Measurements from ENCODE around the gene LRRC4C.

The LRRC4C gene

DNA sequence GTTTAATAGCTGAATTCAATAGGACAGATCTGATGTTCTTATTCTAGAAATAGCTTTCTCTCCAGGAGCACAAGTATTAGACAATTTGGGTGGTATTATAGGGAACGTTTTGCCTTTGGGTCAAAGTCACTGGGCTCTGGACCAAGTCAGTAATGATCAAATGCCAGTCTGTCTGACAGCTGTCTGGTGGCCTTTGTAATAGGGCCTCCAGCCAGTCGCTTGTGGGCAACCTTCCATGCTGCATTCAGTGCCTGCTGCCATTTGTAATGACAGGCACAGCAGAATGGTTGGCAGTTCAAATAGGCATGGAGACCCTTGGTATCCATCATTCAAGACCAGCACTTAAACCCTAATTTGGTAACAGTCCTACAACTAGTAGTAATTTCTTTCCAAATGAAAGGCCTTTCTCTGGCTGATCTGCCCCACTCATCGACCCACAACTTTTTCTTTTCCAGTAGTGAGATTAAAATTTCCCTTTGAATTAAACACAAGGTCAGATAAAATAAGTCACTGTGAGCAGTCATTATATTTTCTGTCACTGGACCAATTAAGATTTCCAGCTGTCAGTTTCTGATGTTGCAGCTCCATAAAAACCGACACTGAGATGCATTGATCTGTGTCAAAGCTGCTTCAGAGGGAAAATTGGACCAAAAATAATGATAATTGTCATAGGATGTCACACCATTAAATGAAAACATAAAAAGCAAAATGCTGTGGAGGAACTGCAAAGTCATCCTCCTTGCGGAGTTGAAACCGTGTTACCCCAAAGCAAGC lies 1038.1 kb downstream of the LRRC4C start:
- DNase-seq = no peak

DNA sequence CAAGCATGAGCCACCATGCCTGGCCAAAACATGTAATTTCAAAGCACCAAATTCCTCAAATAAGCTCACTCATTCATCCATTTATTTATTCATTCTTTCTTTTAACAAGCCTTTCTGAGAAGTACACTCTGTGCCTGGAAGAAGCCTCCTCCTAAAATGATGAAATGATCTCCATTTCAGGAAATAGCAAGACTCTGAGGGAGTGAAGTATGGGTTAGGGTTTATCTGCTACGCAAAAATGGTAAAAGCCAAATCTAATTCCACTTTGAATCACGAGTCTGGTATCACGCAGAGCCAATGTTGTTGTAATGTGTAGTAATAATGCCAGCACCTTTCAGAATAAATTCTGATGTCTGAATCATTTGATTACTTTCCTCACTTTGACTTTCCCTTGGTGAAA lies 1041.8 kb downstream of the LRRC4C start:
- DNase-seq = no peak

DNA sequence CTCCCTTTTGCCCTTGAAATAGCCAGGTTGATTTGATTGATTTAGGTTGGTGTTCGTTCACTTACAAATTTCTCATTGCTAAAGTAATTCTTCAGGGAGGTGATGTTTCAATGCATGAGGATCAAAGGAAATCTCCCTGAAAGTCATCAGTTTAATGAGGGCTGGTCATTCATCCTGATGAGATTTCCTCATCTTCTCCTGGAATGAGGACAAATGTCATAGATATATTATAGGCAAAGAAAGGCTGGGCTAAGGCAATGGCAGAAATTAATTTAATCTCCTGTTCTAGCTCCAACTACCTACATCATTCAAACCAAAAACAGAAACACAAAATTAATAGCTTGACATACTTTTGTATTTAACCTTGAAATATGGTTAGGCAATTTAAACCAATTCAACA lies 1052.1 kb downstream of the LRRC4C start:
- DNase-seq = no peak

DNA sequence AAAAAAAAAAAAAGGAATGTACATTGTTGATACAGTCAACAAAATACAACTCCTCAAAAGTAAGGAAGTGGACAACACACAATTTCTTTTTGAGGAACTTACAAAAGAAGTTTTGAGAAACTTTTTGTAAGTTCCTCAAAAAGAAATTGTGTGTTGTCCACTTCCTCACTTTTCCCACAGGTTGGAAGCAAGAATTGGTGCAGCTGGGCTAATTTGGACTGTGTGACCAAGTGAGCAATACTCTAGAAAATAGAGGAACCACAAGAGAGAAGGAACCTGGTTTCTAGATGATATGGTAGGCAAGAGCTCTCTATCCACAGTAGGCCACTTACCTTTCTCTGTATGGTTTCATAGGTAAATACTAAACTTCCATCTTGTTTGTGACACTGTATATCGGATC lies 1053.8 kb downstream of the LRRC4C start:
- DNase-seq = no peak

DNA sequence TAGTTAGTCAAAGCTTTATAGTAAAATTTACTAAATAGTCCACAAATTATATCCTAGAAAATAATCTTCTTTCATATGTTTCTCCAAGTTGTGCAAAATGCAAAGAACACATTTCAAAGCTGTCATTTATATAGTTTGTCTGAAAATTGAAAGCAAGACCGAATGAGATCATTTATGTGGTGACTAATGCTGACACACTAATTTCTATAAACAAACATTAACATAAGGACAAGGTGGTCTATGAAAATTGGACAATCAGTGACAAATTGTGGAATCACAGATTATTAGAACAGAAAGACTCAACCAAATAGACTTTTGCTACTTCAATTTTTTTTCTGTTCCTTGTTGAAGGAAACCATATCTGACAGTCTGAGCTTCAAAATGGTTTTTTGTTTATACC lies 1056.1 kb downstream of the LRRC4C start:
- DNase-seq = no peak

DNA sequence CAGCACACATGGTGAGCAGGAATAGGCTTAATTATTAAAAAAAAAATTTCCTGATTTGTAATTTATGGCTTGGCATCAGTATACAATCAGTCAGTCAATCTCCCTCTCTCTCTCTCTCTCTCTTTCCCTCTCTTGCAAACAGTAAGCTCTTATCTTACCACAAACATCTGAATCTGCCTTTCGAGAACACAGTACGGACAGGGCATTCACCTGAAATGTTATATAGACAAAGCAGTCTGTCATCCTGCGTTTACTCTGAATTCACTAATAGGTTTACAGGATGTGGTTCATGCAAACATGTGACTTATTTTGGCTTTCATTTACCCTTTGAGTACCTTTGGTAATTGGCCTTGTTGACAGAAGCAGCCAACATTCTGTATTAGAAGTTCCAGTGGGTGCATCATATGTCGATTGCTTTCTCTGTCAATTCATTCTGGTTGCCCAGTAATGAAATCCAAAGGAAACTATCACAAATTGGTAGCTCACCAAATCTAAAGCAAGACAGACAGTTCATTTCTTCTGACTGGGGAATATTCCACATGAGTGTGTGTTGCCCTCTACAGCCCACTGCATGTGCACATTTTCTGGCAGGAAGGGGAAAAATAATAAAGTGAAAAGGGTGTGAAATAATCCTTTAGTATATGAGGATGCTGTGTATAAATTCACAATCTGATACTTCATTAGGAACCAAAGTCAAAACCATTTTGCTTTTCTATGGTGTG lies 1058.2 kb downstream of the LRRC4C start:
- DNase-seq = no peak

DNA sequence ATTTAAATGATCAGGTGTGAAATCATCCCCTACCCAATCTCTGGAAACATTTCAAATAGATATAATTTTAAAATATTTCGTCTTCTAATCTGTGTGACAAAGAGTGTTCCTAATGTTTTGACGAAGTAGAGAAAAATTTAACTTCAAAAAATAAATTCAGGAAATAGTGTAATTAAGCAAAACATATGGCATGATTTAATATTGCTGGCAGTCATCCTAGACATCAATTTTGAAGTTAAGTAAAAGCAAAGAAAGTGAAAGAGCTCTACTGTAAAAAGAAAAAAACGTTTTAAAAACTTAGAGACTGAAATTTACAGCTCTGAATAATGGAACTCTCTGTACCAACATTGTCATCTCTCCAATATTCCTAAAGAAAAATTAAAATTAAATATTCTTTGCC lies 1062.3 kb downstream of the LRRC4C start:
- no peak for DNase-seq

DNA sequence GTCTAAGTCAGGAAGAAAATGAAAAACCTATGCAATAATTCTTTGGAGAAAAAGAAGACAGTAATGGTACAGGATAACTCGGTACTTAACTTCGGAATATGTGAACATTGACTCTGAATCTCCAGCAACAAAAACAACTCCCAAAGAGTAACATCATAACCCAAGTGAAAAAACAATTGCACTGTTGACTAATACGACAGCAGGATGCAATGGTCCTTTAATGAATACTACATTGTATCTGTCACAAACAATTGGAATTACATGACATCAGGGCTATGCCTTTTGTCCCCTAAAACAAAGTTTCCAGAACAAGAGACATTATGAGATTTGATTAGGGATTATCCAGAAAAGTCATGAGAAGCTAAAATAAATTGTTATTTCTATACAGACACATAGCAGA lies 1065.9 kb downstream of the LRRC4C start:
- DNase-seq = no peak

DNA sequence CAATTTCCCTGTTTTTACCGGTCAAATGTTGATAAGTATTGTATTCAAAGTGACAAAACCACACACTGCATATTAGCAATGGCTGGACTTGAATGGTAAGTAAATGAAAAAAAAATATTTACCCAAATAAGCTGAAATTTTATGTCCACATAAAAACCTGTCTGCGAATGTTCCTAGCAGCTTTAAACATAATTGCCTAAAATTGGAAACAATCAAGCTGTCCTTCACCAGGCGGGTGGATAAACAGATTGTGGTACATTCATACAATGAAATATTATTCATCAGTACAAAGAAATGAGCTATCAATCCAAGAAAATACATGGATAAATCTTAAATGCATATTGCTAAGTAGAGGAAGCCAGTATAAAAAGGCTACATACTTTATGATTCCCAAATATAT lies 1067.8 kb downstream of the LRRC4C start:
- DNase-seq = no peak

DNA sequence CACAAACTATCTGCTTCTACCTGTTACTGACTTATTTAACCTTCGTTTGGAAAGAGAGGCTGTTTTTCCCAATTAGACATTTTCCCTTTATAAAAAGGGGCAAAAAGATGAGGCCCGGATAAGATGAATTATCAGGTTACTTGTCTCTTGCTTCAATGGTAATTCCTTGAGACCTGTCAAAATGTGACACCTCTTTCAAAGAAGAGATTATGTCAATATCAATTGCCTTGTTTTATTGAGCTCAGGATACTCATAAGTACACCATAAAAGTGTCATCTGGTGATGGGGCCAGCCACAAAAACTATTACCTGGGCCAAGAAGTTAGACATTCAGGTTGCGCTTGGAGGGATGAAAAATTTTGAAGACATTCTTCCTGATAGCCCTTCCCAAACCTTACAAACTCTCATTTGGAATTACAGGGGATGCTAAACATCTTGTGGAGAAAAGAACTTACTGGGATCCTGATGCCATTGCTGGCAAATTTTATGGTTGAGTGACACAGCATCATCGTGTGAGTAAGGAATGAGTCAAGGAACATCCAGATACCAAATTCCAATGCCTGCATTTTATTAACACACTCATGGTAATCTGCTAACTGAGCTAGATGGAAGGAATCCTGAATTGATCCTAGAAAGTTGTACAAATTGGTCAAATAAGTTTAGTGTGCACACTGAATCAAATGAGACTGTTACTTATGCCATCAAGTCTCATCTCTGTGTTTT lies 1071.2 kb downstream of the LRRC4C start:
- DNase-seq = no peak

DNA sequence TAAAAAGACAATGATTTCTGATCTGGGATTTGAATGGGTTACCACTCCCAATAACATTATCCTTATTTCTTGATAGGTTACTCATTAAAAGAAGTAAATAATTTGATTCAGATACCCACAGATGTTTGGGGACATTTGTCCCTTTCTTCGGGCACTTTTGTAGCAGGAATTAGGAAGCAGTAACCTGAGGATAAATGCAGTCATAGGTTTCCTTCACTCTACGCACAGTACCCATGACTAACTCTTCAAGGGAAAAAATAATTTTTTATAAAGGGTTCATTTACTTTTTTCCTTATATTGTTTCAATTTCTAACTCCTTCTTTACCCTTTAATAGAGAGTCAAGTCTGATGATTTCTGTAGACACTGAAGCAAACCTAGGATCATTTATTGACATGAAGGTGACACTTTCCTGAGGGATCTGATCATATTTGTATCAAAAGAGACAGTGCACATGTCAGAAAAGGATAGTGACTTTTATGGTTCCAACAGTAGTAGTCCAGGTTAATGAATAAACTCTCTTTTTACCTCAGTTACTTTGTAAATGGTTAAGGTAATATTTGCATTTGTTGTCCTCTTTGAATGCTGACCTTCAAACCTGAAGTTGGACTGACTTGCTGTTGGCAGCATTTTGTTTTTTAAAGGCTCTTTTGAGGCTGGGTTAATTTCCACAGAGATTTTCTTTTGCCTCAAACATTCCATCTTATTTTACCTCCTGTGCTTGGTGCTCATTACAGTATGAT lies 1072.0 kb downstream of the LRRC4C start:
- no peak for DNase-seq

DNA sequence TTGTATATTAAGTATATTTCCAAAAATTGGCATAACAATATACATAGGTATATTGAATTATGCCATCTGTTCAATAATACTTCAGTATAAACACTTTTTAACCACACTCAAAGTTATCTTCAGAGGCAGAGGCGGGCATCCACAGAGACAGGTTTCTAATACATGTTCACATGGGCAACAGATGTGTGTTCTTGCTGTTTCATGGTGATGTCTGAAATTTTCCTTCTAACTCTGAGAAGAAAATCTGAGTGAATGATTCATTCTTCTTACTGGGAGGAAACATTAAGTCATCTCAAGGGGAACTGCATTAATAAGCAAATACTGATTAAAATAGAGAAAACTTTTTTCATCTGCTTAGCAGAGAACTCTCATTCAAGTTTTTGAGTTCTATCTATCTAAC lies 1074.5 kb downstream of the LRRC4C start:
- DNase-seq = no peak

DNA sequence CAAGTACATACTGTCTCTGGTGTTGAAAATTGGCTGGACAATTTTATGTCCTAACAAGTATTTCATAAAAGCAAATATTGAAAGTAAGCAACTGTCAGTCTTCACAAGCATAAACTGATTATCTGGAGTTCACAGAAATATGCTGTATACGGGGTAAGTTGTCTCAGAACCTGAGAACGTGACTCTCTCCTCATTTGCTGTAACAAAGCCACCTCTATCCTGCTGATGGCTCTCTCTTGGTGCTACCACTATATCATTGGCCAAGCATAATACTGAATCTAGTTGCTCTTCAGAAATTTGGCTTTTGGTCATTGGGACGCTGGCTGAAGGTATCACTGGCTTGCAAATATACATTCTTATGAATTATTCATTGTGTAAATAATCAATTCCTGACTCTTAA lies 1078.0 kb downstream of the LRRC4C start:
- DNase-seq = no peak

DNA sequence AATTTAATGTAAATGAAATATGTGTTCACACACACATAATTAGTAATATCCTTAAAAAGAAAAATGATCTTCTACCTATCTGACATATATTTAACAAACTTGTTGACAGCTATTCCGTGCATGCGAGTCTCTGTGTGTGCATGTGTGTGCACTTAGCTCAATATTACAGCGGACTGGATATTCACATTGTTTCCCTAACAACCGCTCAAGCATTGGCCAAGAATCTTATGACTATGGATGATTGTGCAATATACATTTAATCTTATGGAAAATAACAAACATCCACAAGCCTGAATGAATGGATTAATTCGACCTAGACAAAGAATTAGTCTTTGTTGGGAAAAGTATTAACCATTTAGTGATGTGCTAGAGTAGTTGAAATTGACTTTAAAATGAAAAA lies 1078.6 kb downstream of the LRRC4C start:
- DNase-seq = no peak

DNA sequence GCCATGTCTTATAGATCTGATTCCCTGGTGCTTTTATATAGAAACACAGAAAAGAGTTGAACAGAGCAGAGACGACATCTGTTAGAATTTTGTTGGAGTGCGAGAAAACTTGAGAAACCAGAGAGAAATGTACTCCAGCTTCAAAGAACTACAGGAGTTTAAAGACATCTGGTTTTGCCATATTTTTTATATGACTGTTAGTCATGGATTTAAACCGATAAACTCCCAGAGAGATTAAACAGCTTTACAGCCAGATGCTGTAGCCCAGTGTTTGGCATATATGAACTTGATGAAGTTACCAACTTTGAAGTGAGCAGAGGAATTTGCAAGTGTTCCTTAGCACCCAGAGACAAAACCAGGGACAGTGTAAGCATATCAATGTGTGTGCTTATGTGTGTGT lies 1083.1 kb downstream of the LRRC4C start:
- no peak for DNase-seq

DNA sequence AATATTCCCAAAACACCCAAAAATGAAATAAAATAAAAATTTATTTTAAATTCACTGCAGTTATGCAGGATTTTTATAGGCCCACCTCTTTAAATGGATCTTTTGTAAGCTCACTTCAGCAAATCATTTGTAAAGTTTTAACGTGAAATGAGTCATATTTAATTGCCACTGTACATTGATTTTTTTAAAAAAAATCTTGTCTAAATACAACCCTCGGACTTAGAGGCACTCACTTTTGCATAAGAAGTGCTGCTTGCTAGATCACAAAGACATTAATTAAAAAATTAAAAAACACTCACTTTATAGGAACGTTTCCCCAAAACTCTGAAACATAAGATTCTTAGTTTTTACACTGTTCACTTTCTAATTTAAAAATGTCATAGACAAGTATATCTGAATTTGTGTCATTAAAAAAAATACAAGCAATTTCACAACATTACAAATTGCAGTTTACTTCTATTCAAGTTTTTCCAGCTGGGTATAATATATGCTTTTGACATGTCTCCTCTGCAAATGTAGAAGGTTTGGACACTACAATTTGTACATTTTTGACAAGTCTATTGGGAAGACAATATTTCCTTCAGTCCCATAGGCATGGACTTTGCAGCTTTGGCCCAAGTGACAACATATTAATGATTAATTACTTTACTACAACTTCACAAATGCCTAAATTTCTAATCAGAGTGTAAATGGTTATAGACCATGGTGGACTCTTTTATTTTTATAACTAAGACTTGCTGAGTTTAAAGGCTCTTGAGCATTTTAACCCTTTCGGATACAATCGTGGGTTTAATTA lies 1088.4 kb downstream of the LRRC4C start:
- DNase-seq = no peak

DNA sequence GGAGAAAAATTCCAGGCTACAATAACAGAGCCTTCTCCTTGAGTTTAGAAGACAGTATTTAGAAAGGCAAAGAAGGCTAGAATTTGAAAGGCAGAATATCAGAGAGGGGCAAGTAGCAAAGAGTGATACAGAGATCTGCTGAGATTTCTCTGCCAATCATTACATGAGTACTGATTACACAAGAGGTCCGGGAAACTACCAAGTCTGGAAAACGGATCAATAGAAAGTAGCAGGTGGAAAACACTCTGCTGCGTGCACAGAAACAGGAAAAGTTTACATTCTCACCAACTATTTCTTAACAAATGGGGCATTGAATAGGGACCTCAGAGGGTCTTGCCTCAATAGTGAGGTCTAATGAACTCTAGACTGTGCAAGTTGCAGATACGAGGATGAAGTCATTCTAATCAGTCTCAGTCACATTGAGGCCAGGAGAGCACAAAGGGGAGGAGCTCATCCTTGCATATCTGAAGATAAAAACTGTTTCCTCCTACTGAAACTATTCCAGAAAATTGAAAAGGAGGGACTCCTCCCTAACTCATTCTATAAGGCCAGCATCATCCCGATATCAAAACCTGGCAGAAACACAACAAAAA lies 1099.2 kb downstream of the LRRC4C start:
- no peak for DNase-seq

DNA sequence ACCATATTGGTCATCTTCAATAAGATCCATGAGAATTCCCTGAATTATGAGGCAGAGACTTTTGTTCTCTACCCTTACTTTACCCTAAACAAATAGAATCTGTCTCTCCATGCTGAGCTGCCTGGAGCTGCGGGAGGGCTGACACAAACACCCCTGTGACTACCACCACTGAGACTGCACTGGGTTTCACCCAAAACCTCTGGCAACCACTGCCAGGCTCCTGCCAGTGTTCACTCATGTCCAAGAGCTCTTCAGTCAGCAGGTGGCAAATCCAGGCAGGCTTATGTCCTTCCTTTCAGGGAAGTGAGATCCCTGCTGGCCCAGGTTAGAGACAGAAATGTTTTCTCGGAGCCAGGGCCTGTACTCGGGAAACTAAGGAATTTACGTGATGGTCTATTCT lies 1105.3 kb downstream of the LRRC4C start:
- no peak for DNase-seq

DNA sequence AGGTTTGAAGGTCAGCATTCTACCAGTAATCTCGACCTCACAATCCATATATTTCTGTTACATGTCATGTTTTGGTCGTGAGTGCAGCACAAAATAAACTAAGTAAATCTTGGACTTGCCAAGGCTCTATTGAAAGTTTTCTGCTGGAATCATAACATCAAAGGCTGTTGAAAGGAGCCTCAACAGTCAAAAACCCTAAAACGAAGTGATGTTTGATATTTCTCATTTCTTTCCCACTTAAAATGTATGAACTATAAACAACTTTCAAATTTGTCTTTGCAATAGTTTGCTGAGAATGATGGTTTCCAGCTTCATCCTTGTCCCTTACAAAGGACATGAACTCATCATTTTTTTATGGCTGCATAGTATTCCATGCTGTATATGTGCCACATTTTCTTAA lies 1118.5 kb downstream of the LRRC4C start:
- no peak for DNase-seq

DNA sequence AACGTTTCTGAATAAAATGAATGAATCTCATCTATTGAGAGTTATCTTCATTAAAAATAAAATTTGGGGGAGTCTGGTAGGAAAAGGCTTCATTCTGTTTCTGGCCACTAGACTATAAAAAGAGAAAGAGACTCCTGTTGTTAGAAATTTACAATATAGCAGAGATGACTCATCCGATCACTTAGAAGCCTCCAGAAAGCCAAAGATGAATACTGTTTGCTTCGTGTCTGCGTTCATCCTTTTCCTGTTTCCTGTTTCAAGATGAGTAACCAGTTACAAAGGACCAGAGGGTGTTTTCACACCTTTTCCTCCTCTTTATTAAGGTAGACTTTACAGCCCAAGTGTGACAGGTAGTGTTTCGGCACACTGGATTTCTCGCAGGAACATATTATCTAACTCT lies 1120.7 kb downstream of the LRRC4C start:
- no peak for DNase-seq

DNA sequence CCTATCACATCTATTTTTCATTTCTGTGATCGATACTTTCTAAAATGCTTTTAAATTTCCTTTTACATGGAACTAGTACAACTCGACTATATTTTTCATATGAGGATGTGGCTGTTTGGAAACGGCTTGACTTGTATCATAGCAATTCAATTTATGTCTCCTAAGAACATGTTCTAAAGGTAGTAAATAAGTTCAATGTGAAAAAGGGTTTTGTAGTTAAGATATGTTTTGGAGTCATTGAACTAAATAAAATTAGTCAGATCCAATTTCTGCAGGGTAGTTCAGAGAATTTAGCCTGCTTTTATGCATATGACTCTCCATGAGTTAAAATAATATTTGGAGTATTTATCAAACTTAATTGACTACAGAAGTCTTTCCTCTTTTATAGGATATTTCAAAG lies 1121.4 kb downstream of the LRRC4C start:
- no peak for DNase-seq

DNA sequence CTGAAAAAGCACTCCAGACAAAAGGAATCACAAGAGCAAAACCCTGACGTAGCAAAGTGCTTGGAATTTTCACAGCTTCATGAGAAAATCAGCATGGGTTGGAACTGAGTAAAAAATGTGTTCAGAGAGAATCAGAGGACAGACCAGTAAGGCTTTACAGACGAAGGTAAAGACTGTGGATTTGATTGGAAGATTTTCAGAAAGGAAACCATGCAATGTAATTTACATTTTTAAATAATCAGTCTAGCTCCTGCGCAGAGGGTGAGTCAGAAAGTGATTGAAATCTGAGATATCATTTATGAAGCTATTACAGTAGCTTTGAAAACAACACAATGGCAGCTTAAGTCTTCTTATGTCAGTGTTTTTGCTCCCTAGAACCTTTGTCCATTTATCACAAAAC lies 1122.3 kb downstream of the LRRC4C start:
- no peak for DNase-seq

Measured in CD4-positive, alpha-beta T cell treated with Interleukin-6 for 4 hours (primary cell).